Left lung (tissue), 10 donors: ENCODE data around the gene PDE4B. TPM values are rescaled to one million over a fixed set of nuclear protein-coding genes. Genes with fewer than 3 reads are reported as not detected.

Experiments used
- ATAC-seq: fragments of 200-7000 bp; cut with Tn5 transposase; one replicate; pipeline ENCODE4 v1.9.1; 2020; ENCODE audit warnings: moderate library complexity
- DNase-seq, 4 donors: peaks; one replicate each; pipeline ENCODE4 v3.0.0-alpha.2; 2013 to 2020
- H3K27ac ChIP-seq, 2 donors: fragments of 200-600 bp; sonication (generic) in 1 of 2; one replicate each; pipeline versions ENCODE4 v1.5.0 to v1.8.0; 2020 to 2021
- H3K27me3 ChIP-seq, 2 donors: fragments of 200-600 bp; sonication (generic) in 1 of 2; one replicate each; pipeline versions ENCODE4 v1.5.0 to v1.8.0; 2020 to 2021
- H3K36me3 ChIP-seq, 2 donors: fragments of 200-600 bp; sonication (generic) in 1 of 2; one replicate each; pipeline versions ENCODE4 v1.5.0 to v1.8.0; 2020 to 2021
- H3K4me1 ChIP-seq, 2 donors: fragments of 200-600 bp; one replicate each; pipeline ENCODE4 v1.8.0; 2021
- H3K4me3 ChIP-seq, 2 donors: fragments of 200-600 bp; sonication (generic) in 1 of 2; one replicate each; pipeline versions ENCODE4 v1.5.0 to v1.8.0; 2020 to 2021; ENCODE audit warnings: mild to moderate bottlenecking in 1 of 2
- H3K9me3 ChIP-seq, 2 donors: fragments of 200-600 bp; sonication (generic) in 1 of 2; one replicate each; pipeline versions ENCODE4 v1.5.0 to v1.8.0; 2020 to 2021
- intact Hi-C, 2 donors: fragments of 100-400 bp; cut with DNase I; formaldehyde crosslinking; loops; one replicate each; pipeline versions ENCODE4 v1.11.2 to v1.14.2; 2022
- polyA plus RNA-seq, 6 donors: library from polyadenylated mRNA; unstranded; fragments of 120-200 nt; gene quantifications; one replicate each; pipeline ENCODE4 v1.2.1, GENCODE V29; 2013; ENCODE audit not compliant: insufficient read length in 6 of 6
- total RNA-seq, 2 donors: library from RNA; stranded (reverse); fragmentation: NEBNext Ultra II Directional; extraction: Animal tissue kit (Norgen Biotek cat#: 25700); gene quantifications; one replicate each; pipeline ENCODE4 v1.2.1, GENCODE V29; 2021
- TF ChIP-seq, protein P1 (sequence below), 2 donors: fragments of 200-600 bp; sonication (generic) in 1 of 2; IDR thresholded peaks; one replicate each; pipeline versions ENCODE4 v1.5.0 to v1.8.0; 2021; ENCODE audit warnings: antibody characterized with exemption in 2 of 2
- donor health status: DM: no; HTN: yes; CAD: no.
- donor health status: DM: no; HTN: no; CAD: no.

PDE4B gene
- total and polyA plus RNA-seq, 8 donors, result 8.6 to 50.7 (median 19.2) TPM

DNA sequence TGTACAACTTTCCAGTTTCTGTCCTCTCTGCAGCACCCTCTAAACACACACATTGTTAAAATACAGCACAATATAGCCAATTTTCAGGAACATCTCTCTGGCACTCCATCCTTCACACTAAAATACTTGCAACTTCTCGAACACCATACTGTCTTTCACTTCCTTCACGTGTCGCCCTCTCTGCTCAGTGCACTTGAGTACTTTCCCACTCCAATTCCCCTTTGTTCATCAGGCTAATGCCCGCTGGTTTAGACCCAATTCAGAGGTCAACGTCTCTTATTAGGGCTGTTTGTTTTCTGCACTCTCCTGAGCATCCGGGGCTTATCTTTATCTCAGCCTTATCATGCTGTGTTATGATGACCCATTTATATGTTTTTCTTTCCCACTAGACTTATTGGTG is 503.1 kb downstream of the PDE4B start:
- ATAC-seq, result no peak
- no peak overlapping the region for H3K27ac ChIP-seq
- TF ChIP-seq, protein P1, sequence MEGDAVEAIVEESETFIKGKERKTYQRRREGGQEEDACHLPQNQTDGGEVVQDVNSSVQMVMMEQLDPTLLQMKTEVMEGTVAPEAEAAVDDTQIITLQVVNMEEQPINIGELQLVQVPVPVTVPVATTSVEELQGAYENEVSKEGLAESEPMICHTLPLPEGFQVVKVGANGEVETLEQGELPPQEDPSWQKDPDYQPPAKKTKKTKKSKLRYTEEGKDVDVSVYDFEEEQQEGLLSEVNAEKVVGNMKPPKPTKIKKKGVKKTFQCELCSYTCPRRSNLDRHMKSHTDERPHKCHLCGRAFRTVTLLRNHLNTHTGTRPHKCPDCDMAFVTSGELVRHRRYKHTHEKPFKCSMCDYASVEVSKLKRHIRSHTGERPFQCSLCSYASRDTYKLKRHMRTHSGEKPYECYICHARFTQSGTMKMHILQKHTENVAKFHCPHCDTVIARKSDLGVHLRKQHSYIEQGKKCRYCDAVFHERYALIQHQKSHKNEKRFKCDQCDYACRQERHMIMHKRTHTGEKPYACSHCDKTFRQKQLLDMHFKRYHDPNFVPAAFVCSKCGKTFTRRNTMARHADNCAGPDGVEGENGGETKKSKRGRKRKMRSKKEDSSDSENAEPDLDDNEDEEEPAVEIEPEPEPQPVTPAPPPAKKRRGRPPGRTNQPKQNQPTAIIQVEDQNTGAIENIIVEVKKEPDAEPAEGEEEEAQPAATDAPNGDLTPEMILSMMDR (IDR thresholded peaks at IDR 0.05), result no peak
- no peaks in the 10 kb centered on the region for H3K9me3 ChIP-seq
- no peak for DNase-seq
- no peak overlapping the region for H3K4me3 ChIP-seq
- peaks cover 1 to 19% of the 10 kb centered on the region in 2 donors for H3K4me1 ChIP-seq
- no peaks in the 10 kb centered on the region for H3K27me3 ChIP-seq
- H3K36me3 ChIP-seq, result no peaks in the 10 kb centered on the region
- intact Hi-C loops, result no loop called here

DNA sequence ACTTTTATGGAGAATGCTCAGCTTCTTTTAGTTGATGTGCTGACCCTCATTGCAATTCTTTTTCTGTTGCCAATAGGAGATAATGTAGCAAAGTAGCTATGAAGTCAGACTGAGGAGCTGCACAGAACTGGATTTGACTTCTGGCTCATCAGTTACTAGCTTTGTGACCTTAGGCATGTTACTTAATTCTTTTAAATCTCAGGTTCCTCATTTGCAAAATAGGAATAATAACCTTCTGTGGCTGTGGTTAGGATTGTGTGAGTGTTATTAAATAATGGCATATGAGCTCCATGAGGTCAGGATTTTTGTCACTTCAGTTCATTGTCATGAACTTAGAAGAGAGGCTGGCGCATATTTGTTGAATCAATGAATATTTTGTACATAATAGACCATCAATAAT is 503.7 kb downstream of the PDE4B start:
- no peak for ATAC-seq

GRCh38 chr1:66296951-66297350 is 504.3 kb downstream of the PDE4B start:
- TF ChIP-seq, protein P1 (IDR thresholded peaks at IDR 0.05), result no peak
- intact Hi-C loops, result no loop called here

More for the DNA sequence above, 503.7 kb downstream of the PDE4B start:
- H3K27me3 ChIP-seq, result no peaks in the 10 kb centered on the region
- no peak for DNase-seq
- no peak overlapping the region for H3K27ac ChIP-seq
- H3K36me3 ChIP-seq, result no peaks in the 10 kb centered on the region
- TF ChIP-seq, protein P1 (IDR thresholded peaks at IDR 0.05), result no peak
- H3K9me3 ChIP-seq, result no peaks in the 10 kb centered on the region
- intact Hi-C loops, result no loop called here
- no peak overlapping the region for H3K4me3 ChIP-seq
- H3K4me1 ChIP-seq, result peaks cover 6 to 24% of the 10 kb centered on the region in 2 donors

GRCh38 chr1:66298464-66298863 is 505.8 kb downstream of the PDE4B start:
- TF ChIP-seq, protein P1 (IDR thresholded peaks at IDR 0.05), result no peak
- H3K27ac ChIP-seq, result peak overlapping the region in 1 of 2 donors; percentile 49
- intact Hi-C loops, result no loop called here
- H3K27me3 ChIP-seq, result no peaks in the 10 kb centered on the region
- ATAC-seq (peak; percentile 59), DNase-seq (peak in 2 of 4 donors; percentile 70 to 76)
- H3K36me3 ChIP-seq, result no peaks in the 10 kb centered on the region
- no peaks in the 10 kb centered on the region for H3K9me3 ChIP-seq
- H3K4me1 ChIP-seq, result peaks cover 6 to 28% of the 10 kb centered on the region in 2 donors
- no peak overlapping the region for H3K4me3 ChIP-seq

More at GRCh38 chr1:66296951-66297350, 504.3 kb downstream of the PDE4B start:
- Histone ChIP-seq H3K9me3 (no peaks in the 10 kb centered on the region), H3K27me3 (no peaks in the 10 kb centered on the region), H3K4me1 (peaks cover 6 to 28% of the 10 kb centered on the region in 2 donors), H3K4me3 (no peak overlapping the region), H3K27ac (no peak overlapping the region), H3K36me3 (no peaks in the 10 kb centered on the region)
- DNase-seq (no peak), ATAC-seq (no peak)

DNA sequence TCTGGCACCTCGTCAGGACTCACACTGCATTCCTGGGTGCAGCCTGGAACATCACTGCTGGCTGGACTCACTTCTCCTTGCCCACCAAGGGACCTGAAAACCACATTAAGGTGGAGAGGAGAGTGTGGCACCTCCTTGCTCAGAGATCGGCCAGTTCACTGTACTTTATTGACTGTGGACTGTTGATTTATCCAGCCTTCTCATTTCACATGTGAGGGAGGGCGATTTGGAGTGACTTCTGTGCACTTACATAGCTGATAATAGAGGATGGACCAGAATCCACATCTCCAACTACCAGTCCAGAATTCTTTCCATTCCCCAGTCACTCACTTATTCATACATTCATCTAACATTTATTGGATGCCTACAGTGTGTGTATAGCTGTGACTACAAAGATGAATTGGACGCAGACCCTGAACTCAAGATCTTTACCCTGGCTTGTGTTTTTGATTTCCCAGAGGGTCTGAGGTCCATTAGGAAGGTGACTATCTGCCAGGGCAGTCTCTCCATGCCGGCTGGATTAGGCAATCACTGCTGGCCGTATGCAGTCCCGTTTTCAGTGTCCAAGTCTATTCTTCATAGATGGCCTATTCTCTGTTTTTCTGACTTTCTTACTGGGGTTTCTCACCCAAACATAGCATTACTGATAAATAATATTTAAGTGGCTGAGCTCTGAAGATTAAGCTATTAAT is 507.7 kb downstream of the PDE4B start:
- DNase-seq (no peak), ATAC-seq (peak; percentile 54)
- TF ChIP-seq, protein P1 (IDR thresholded peaks at IDR 0.05), result no peak
- H3K27me3 ChIP-seq, result no peaks in the 10 kb centered on the region
- H3K9me3 ChIP-seq, result no peaks in the 10 kb centered on the region
- intact Hi-C loops, result no loop called here
- H3K36me3 ChIP-seq, result no peaks in the 10 kb centered on the region
- H3K27ac ChIP-seq, result peak overlapping the region; percentile 66 to 70
- H3K4me1 ChIP-seq, result peaks cover 6 to 22% of the 10 kb centered on the region in 2 donors
- H3K4me3 ChIP-seq, result no peak overlapping the region
